Left forelimb (tissue), 1 donor: Measurements from ENCODE around the gene CFAP46.

Experiments
- DNase-seq: peaks from one replicate; pipeline ENCODE4 v3.0.0-alpha.2; 2018; ENCODE audit warnings: low spot score

Gene CFAP46

DNA sequence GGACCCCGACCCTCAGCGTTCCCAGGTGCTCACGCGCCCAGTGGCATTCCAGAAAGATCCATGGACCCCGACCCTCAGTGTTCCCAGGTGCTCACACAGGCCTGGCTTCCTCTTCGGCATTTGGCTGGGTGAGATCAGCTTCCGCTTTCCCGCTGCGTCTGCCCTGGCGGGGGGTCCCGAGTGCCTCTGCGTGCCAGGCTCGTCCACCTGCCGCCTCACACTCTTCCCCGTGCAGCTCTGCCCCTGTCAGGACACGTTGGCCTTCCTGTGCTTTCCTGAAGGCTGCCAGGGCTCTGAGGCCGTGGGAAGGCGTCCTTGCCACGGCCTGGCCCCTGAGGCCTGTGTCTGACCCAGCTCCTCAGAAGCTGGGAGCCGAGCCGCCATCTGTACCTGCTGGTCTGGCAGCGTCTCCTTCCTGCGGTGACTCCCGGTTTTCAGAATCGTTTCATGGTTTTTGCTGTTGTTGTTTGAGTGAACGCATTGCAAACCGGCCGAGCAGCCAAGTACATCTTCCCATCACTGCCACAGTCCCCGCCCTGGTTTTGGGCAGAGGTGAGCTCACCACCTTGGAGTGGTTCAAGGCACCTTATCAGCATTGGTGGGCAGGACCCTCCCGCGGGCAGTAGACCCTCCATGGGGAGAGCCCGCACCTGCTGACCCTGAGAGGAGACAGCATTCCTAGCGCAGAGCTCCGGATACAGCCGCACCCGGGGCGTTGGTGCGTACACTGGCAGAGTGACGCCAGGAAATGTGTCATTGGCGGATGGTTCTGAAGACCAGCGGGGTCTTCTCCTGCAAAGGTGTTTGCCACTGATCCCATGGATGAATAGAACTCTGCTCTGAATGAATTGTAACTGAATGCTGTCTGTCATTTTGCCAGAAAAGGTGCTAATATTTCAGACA lies 173.8 kb downstream of the CFAP46 start:
- no peak for DNase-seq

DNA sequence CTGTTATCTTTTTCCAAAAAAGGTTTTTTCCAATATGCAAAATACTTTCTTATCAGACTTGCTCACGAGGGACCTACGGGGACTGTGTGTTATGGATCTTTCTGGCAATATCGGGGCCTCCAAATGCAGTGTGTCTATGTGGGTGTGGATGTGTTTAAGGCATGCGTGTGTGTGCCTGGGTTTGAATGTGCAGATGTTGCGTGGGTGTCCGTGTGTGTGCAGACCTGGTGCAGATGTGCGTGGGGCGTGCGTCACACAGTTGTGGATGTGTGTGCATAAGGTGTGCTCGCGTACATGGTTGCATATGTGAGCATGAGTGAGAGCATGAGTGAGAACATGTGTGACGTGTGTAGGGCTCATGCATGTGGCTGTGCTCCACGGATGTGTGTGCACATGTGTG lies 176.1 kb downstream of the CFAP46 start:
- no peak for DNase-seq

DNA sequence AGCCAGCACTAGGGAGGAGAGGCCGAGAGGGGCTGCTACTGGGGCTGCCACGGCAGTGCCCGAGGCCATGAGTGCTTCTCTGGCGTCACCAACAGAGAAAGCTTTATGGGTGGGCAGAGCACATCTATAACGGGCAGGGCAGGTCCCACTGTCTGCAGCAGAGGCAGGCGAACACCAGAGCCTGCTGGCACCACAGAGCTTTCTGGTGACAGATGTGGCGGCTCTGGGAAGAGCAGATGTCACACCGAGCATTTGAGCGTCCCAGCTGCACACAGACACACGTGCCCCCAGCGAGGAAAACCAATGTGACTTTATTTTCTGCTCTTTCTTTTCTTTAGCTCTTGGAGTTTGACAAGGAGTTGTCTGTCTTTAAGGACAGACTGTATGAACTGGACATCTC lies 176.9 kb downstream of the CFAP46 start:
- DNase-seq = no peak

DNA sequence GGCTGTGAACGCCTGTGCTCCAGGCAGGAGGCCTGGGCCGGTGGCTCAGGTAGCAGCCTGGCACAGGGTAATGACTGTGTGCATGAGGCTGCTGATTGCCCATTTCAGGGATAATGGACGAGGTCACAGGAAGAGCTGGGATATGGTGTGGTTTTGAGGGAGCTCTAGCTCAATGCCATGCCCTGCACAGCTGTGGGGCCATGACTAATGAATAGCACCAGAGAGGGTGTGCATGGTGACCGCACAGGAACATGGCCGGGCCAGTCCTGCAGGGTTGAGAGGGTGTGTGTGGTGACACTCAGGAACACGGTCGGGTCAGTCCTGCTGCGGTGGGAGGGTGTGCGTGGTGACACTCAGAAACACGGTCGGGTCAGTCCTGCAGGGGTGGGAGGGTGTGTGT lies 178.3 kb downstream of the CFAP46 start:
- DNase-seq = no peak

DNA sequence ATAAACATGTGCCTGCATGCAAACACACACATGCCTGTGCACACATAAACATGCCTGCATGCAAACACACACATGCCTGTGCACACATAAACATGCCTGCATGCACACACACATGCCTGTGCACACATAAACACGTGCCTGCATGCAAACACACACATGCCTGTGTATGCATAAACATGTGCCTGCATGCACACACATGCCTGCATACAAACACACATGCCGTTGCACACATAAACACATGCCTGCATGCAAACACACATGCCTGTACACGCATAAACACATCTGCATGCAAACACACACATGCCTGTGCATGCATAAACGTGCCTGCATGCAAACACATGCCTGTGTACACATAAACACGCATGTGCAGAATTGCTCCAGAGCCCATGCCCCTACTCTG lies 178.8 kb downstream of the CFAP46 start:
- DNase-seq = no peak

DNA sequence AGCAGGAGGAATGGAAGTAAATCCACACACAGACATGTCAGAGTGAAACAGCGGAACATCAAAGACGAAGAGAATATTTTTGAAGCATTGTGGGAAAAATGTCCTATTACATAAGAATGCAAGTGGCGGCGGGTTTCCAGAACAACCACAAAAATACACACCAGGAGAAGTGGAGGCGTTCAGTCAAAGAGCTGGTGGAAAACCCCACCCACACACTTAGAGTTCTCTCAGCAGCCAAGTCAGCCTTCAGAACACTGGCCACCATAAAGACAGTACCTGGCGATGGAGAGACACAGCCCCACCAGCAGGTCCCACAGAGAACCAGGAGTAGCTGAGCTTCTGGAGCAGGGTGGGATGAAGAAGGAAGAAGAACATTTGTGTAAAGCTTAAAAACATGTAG lies 180.1 kb downstream of the CFAP46 start:
- DNase-seq = no peak

DNA sequence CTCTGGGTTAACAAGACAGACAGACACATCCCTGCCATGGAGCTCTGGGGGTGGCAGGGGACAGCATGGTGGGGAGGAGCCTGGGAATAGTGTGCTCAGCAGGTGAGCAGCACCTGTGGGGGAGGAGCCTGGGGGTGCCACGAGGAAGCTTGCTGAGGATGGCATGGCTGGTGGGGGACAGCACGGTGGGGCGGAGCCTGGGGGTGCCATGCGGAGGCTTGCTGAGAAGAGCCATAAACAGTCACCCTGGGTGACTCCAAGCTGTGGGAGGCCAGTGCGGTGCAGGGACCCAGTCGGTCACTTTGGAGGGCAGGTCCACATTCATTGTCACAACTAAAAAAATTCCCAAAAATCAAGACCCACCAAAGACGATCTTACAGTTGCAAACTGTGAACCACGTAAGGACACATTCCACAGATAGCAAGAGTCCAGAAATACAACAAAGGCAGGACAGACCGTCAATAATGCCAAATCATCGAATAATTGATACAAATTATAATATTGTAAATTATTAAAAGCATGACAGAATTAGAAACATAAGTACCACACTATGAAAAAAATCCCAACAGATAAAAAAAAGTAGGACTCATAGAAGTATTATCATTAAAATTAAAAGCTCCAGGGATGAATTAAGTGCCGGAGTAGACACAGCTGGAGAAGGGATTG lies 180.8 kb downstream of the CFAP46 start:
- DNase-seq = no peak

DNA sequence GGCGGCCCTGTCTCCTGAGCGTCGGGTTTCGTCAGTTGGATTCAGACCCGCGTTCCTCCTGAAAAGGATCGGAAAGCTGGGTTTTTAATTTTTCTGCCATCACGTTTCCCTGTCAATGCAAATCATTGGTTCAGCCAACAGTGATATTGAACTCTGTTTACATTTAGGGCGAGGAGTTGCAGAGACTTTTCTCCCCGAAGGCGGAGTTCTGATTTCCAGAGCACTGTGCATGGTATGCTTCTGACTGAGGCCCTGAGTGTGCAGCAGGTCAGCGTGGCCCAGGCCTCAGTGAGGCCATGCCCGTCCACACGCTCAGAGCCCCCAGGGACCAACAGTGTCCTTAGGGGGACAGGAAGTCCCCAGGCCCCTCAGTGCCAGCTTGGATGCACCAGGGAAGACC lies 183.5 kb downstream of the CFAP46 start:
- DNase-seq = no peak
